HG02571 (cell line): ENCODE results near the gene ZBP1.

Experiments
- ATAC-seq: cut with Tn5 transposase; IDR thresholded peaks from one replicate; pipeline ENCODE4 v1.9.1; 2021; ENCODE audit warnings: mild to moderate bottlenecking, moderate library complexity; ENCODE audit not compliant: unreplicated experiment

Gene ZBP1

GRCh38 chr20:57620274-57620990 lies at the start of gene ZBP1:
Gene ZBP1, minus strand, starts transcription at chr20:57620426. Its CDS starts 131 bp downstream, at chr20:57620295.
- peak; percentile 68 for ATAC-seq

GRCh38 chr20:57669632-57670031 lies 49.4 kb upstream of the ZBP1 start:
- ATAC-seq: no peak

DNA sequence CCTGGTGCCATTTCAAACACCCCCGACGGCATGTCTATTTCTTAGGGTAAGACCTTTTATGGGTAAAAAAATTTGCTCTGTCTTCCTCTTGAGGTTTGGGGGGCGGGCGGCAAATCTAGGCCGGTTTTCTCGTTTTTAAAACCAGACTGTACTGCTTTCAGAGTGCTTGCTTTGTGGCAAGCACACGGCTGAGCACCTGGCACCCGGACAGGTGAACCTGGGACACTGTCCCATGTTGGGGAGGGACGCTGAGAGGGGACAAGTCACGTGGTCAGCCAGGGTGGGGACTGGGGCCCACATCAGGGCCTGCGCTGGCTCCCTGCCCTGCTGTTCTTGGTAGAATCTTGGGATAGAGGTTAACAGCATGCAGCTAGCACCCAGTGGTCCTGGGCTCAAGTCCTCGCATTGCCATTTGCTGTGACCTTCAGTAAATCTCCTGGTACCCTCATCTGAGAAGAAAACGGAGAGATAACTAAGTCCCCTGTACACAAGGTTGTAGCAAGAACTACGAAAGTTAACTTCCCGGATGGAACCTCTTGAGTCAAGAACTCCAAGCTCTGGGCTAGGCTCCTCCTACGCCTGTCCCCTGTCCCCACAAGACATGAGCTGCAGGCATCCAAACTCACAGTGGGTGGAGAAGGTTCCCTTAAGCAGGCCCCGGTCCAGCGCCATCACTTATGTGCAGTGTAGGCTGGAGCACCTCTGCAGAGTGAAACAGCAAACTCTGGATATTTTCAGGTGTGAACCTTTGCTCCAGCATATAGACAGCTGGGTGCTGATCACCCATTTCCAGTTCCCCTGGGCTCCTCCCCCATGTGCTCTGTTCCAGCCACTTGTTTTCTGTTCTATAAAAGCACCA lies 47.9 kb upstream of the ZBP1 start:
- ATAC-seq: no peak

- no peak for ATAC-seq
Observed at GRCh38 chr20:57667388-57667787, 47.2 kb upstream of the ZBP1 start.

DNA sequence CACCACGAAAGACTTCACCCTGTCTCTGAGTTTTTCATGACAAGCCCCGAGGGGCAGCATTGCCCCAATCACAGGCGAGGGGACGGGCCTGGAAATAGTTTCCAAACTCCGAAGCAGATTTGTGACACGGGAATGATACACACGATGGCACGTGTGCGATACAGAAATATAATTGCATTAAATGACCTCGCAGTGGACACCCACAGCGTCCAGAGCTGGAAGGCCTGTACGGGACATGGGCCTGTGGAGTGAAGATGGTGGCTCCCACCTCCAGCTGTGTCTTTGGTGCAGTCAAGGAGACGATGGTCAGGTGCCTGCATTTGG lies 46.6 kb upstream of the ZBP1 start:
- no peak for ATAC-seq

GRCh38 chr20:57666106-57666833 lies 46.0 kb upstream of the ZBP1 start:
- no peak for ATAC-seq

DNA sequence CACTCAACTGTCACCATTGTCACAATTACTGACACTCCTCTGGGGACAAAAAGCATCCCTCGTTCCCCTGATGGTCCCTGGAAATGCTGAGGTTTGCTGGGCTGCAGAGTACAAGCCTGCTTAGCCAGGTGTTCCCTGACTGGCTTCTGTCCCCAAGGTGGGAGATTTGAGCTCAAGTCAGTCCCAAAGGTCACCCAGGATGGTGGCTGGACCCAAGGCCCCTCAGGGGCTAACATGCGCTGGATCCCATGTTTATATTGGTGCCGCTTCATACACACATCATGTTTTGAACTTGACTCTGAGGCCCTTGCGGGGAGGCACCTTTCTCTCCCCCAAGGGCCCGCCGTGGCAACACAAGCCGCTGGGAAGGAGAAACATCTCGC lies 45.4 kb upstream of the ZBP1 start:
- ATAC-seq: no peak

DNA sequence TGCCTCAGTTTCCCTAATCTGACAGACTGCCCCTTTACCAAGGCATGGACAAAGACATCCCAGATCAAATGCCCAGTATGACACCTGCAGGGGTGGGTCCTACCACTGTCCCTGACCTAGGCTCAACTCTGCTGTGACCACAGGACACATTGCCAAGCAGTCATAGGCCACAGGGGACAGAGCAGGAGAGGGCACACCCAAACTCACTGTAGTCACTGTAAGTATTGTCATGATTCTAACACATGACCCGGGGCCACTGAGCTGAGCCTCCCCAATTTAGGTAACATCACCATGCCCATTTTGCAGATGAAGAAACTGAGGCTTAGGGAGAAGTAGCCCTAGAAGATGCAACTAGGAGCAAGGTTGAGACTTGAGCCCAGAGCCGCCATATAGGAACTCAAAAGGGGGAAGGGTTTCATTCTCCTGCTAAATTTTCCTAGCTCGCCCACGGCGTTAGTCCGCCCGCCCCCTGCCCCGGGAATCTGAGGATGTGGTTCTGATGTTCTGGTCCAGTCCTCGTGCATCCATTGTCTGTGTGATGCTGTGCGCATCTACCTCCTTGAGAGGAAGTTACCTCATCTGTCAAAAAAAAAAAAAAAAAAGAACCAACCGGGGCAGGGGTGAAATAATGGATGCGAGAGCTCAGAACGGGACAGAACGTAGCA lies 44.8 kb upstream of the ZBP1 start:
- no peak for ATAC-seq

- ATAC-seq: no peak
Observed at GRCh38 chr20:57664476-57664875, 44.2 kb upstream of the ZBP1 start.

DNA sequence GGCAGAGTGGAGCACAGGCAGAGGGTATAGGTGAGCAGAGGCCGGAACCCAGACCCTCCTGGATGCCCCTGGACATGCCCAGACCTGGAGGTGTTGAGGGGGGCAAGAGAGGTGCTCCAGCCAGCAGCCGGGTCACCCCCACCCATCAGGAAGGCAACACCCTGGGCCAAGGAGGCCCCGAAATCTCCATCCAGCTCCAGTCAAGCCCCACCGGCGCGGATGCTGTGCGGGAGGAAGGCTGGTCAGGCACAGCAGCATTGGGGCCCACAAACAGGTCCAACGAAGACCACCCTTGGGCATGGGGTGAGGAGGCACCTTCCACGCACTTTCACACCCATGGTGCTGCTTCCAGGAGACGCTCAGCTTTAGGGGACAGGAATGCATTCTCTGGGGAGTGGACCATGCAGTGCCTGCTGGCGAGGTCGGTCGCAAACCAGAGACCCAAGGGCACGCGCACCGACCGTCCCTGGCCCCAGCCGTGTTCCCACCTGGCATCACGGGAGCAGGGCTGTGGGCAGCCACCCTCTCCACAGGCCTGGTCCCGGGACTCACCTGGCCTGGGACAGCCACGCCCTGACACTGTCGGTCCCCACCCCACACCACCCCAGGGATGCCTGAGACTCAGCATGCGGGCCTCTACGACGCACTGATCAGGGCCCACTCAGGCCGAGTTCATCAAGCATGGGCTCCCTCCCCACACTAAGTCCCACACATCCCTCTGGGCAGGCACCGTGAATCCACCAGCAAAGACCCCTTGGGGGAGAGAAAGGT lies 43.6 kb upstream of the ZBP1 start:
- no peak for ATAC-seq

GRCh38 chr20:57663241-57663640 lies 43.0 kb upstream of the ZBP1 start:
- no peak for ATAC-seq

GRCh38 chr20:57662456-57663240 lies 42.4 kb upstream of the ZBP1 start:
- no peak for ATAC-seq

GRCh38 chr20:57661746-57662455 lies 41.7 kb upstream of the ZBP1 start:
- ATAC-seq: no peak

DNA sequence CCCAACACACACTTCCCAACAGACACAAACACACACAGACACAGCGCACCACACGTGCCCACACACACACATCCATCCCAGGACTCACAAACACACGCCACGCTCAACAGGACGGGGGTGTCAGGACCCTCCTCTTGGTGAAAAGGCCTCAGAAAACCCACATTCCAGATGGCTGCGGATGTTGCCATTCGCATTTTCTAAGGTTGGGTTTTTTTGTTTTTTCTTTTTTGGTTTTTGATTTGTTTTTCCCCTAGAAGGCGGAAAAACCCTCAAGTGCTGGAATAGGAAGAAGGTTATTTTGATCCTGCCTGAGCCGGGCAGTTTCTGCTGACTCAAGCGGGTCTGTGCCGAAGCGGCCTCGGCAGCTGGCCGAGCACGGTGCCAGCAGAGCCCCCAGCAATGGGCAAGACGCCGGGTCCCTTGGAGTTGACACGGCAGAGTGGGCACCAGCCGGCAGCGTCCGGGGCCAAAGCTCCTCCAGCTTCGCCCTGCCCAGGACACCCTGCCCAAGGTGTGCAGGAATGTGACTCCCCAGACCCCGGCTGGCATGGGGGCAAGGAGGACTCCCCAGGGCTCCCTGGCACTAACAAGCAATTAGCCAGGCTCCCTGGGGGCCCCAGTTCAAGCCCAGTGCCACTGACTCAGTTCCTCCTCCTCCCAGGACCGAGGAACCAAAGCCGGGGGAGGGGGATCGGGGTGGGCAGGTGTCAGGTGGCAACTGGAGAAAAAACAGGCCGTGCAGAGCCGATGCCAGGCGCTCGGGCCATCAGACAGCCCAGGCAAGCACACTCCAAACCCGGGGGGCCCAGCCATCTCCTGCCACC lies 40.9 kb upstream of the ZBP1 start:
- ATAC-seq: no peak

- no peak for ATAC-seq
Observed at GRCh38 chr20:57660181-57660921, 40.1 kb upstream of the ZBP1 start.

DNA sequence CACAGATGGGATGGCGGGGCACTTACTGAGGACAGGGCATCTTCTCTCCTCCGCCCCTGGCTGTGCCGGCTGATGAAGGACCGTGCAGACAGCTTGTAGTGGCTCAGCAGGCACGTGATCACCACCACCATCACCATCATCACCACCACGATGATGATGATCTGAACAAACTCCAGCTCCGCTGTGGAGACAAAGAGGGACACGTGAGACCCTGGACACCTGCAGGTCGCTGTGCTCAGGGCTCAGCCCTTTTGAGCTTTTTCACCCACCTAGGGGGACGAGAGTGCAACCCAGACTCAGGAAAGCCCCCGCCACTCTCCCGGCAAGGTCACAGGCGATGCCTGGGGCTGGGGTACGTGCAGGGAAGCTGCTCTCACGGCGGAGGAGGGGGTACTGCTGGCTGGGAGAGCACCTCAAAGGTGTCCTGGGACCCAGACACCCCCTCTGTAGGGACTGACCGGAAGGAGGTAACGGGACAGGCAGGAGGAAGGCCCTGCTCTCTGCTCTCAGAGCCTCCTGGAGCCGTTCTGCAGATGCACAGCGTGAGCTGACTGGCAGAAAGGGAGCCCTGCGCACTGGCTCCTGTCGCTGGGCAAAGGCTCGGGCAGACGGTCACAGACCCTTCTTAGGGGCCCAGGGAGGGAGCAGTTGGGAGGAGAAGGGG lies 39.4 kb upstream of the ZBP1 start:
- no peak for ATAC-seq
